HepG2 (cell line): ENCODE data around the gene CILP2. TPM values are rescaled to one million over a fixed set of nuclear protein-coding genes. Genes with fewer than 3 reads are reported as not detected.

ENCODE experiments used
- ATF1 ChIP-seq: IDR thresholded peaks from 2 replicates; pipeline ENCODE4 v1.6.1; 2016; ENCODE audit warnings: mild to moderate bottlenecking, control low read depth
- CCDC6 ChIP-seq: sonication (generic); formaldehyde crosslinking; IDR thresholded peaks from 2 replicates; pipeline ENCODE4 v1.8.1; 2022; ENCODE audit warnings: mild to moderate bottlenecking, missing genetic modification reagents, moderate library complexity
- GATAD1 ChIP-seq: IDR thresholded peaks from 2 replicates; pipeline ENCODE4 v1.6.1; 2016; ENCODE audit warnings: missing genetic modification reagents, missing compliant biosample characterization
- HHEX ChIP-seq: IDR thresholded peaks from 2 replicates; pipeline ENCODE4 v1.6.1; 2016; ENCODE audit warnings: control low read depth
- HINFP ChIP-seq: sonication (generic); formaldehyde crosslinking; IDR thresholded peaks from 2 replicates; pipeline ENCODE4 v1.4.0; 2020; ENCODE audit warnings: low read depth, mild to moderate bottlenecking, missing genetic modification reagents
- HOMEZ ChIP-seq: IDR thresholded peaks from 2 replicates; pipeline ENCODE4 v1.6.1; 2016; ENCODE audit warnings: low read depth
- HOXA9 ChIP-seq: sonication (generic); formaldehyde crosslinking; IDR thresholded peaks from 2 replicates; pipeline ENCODE4 v1.8.1; 2022; ENCODE audit warnings: missing genetic modification reagents, mild to moderate bottlenecking, moderate library complexity, borderline replicate concordance
- KDM3A ChIP-seq: IDR thresholded peaks from 2 replicates; pipeline ENCODE4 v1.6.1; 2018; ENCODE audit warnings: low read depth, missing compliant biosample characterization
- TAF15 ChIP-seq: fragments of 200-400 bp; formaldehyde crosslinking; IDR thresholded peaks from one replicate; pipeline ENCODE4 v1.6.1; 2018; ENCODE audit warnings: mild to moderate bottlenecking, low read depth, low read length; ENCODE audit not compliant: poor library complexity, severe bottlenecking
- ZNF367 ChIP-seq: sonication (generic); formaldehyde crosslinking; IDR thresholded peaks from 2 replicates; pipeline ENCODE4 v1.4.0; 2020; ENCODE audit warnings: missing genetic modification reagents, borderline replicate concordance
- ZNF503 ChIP-seq: sonication (generic); formaldehyde crosslinking; IDR thresholded peaks from 2 replicates; pipeline ENCODE4 v1.4.0; 2020; ENCODE audit warnings: missing genetic modification reagents
- ZNF839 ChIP-seq: sonication (generic); formaldehyde crosslinking; IDR thresholded peaks from 2 replicates; pipeline ENCODE4 v1.4.0; 2020; ENCODE audit warnings: missing genetic modification reagents, mild to moderate bottlenecking, borderline replicate concordance
- polyA plus RNA-seq, 8 experiments: library from polyadenylated mRNA; depleted of rRNA in 3 of 8; stranded (reverse) in 7 of 8; unstranded in 1 of 8; fragments of >200 nt; fragmentation: Illumina TruSeq in 4 of 8; extraction: Trizol in 4 of 8; gene quantifications; 2 replicates each; pipeline versions ENCODE4 v1.2.1 to v1.2.3, GENCODE V29; 2011 to 2016; ENCODE audit warnings: low read depth in 4 of 8, missing spikeins in 1 of 8, mixed read lengths in 1 of 8; ENCODE audit not compliant: insufficient read depth in 1 of 8
- total RNA-seq, 5 experiments: library from RNA; depleted of rRNA; stranded (reverse); fragments of >200 nt; fragmentation: Illumina TruSeq; extraction: Trizol; gene quantifications; 2 replicates each; pipeline ENCODE4 v1.2.3, GENCODE V29; 2016; ENCODE audit warnings: low read depth in 1 of 5
- TF ChIP-seq, protein P1 (sequence below): sonication (generic); formaldehyde crosslinking; IDR thresholded peaks from 2 replicates; pipeline ENCODE4 v1.5.0; 2020; ENCODE audit warnings: mild to moderate bottlenecking, missing genetic modification reagents, moderate library complexity
- TF ChIP-seq, protein P2 (sequence below): sonication (generic); formaldehyde crosslinking; IDR thresholded peaks from 2 replicates; pipeline ENCODE4 v1.4.0; 2020; ENCODE audit warnings: missing genetic modification reagents

CILP2 gene
- total and polyA plus RNA-seq, 2 of the 13 experiments (the other 11 are each of a cell fraction or from before 2014, with no cell fraction given), result 0.09 to 0.37 TPM

GRCh38 chr19:19515642-19516519, 22.2 kb upstream of the CILP2 start, which contains the start of gene NDUFA13 (continued):
- peak; percentile 98 for TF ChIP-seq HINFP (CRISPR knock-in tag)
- no peak for TF ChIP-seq HOXA9 (CRISPR knock-in tag)
- TF ChIP-seq GATAD1 (CRISPR knock-in tag), result peak; percentile 91
- TF ChIP-seq HOMEZ (CRISPR knock-in tag), result no peak
- no peak; the same call in 1 of the 2 replicates for TF ChIP-seq CCDC6 (CRISPR knock-in tag)
- TF ChIP-seq ATF1 (CRISPR knock-in tag), result 0 out of 2 replicates have a peak, but pooled peaks have one; percentile 55
- peak; percentile 26; the same call in 1 of the 2 replicates for TF ChIP-seq ZNF503 (CRISPR knock-in tag)
- TF ChIP-seq TAF15, result peak; percentile 79
- TF ChIP-seq ZNF367 (CRISPR knock-in tag), result no peak
- TF ChIP-seq ZNF839 (CRISPR knock-in tag), result no peak
- TF ChIP-seq, protein P1, sequence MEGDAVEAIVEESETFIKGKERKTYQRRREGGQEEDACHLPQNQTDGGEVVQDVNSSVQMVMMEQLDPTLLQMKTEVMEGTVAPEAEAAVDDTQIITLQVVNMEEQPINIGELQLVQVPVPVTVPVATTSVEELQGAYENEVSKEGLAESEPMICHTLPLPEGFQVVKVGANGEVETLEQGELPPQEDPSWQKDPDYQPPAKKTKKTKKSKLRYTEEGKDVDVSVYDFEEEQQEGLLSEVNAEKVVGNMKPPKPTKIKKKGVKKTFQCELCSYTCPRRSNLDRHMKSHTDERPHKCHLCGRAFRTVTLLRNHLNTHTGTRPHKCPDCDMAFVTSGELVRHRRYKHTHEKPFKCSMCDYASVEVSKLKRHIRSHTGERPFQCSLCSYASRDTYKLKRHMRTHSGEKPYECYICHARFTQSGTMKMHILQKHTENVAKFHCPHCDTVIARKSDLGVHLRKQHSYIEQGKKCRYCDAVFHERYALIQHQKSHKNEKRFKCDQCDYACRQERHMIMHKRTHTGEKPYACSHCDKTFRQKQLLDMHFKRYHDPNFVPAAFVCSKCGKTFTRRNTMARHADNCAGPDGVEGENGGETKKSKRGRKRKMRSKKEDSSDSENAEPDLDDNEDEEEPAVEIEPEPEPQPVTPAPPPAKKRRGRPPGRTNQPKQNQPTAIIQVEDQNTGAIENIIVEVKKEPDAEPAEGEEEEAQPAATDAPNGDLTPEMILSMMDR (CRISPR knock-in tag), result peak; percentile 5; the same call in 1 of the 2 replicates
- TF ChIP-seq HHEX, result no peak
- TF ChIP-seq, protein P2, sequence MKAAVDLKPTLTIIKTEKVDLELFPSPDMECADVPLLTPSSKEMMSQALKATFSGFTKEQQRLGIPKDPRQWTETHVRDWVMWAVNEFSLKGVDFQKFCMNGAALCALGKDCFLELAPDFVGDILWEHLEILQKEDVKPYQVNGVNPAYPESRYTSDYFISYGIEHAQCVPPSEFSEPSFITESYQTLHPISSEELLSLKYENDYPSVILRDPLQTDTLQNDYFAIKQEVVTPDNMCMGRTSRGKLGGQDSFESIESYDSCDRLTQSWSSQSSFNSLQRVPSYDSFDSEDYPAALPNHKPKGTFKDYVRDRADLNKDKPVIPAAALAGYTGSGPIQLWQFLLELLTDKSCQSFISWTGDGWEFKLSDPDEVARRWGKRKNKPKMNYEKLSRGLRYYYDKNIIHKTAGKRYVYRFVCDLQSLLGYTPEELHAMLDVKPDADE, result 0 out of 2 replicates have a peak, but pooled peaks have one; percentile 74
- no peak for TF ChIP-seq KDM3A
